ENCODE measurements around the gene SASH1. TPM values are rescaled to one million over a fixed set of nuclear protein-coding genes. Genes with fewer than 3 reads are reported as not detected.

SASH1 gene
- total and polyA plus RNA-seq, 2 donors (not counting 1 experiment from before 2014, with no cell fraction given) = 38.6 to 44.6 TPM

DNA sequence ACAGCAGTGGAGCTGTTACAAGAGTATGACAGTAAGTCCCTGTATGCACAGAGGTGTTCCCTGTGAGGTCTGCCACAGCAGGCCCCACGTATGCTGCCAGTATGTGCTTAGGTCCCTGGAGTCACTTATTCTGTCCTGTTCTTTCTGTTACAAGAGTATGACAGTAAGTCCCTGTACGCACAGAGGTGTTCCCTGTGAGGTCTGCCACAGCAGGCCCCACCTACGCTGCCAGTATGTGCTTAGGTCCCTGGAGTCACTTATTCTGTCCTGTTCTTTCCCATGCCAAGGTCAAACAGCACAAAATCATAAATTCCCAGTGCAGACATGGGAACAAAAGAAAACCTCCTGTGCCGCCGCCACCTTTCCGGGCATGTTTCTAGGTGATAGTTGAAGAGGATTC, 192.2 kb downstream of the SASH1 start:
- Histone ChIP-seq H3K79me2 (ENCODE audit: control insufficient read depth, insufficient read depth, low read length) (no peaks in the 10 kb centered on the region), H2AFZ (ENCODE audit: low read length) (no peak overlapping the region), H4K20me1 (ENCODE audit: control insufficient read depth, extremely low read depth, insufficient read depth, low read length) (no peaks in the 10 kb centered on the region), H3K27ac (ENCODE audit: insufficient read depth, low read length) (no peak overlapping the region), H3K9ac (ENCODE audit: insufficient read depth, low read length) (no peak overlapping the region), H3K4me3 (replicated peaks in 1 of 4; ENCODE audit: control extremely low read depth in 1 of 4, insufficient read depth in 1 of 4, low read depth in 3 of 4, low read length in 4 of 4) (no peak overlapping the region), H3K4me1 (ENCODE audit: control insufficient read depth, extremely low read depth, insufficient read depth, low read length) (peaks cover 14% of the 10 kb centered on the region), H3K4me2 (ENCODE audit: extremely low read depth, insufficient read depth, low read length) (no peak overlapping the region), H3K36me3 (ENCODE audit: control insufficient read depth, insufficient read depth, low read length) (peaks cover 22% of the 10 kb centered on the region), H3K9me3 (ENCODE audit: control insufficient read depth, insufficient read depth, low read depth, low read length) (no peaks in the 10 kb centered on the region), H3K27me3 (ENCODE audit: control insufficient read depth, insufficient read depth, low read length) (no peaks in the 10 kb centered on the region)
- DNase-seq (ENCODE audit: low read depth in 2 of 2) = no peak
- no peak for TF ChIP-seq EZH2 (IDR thresholded peaks at IDR 0.05; ENCODE audit: low read length, missing control alignments)
- TF ChIP-seq, protein P1, sequence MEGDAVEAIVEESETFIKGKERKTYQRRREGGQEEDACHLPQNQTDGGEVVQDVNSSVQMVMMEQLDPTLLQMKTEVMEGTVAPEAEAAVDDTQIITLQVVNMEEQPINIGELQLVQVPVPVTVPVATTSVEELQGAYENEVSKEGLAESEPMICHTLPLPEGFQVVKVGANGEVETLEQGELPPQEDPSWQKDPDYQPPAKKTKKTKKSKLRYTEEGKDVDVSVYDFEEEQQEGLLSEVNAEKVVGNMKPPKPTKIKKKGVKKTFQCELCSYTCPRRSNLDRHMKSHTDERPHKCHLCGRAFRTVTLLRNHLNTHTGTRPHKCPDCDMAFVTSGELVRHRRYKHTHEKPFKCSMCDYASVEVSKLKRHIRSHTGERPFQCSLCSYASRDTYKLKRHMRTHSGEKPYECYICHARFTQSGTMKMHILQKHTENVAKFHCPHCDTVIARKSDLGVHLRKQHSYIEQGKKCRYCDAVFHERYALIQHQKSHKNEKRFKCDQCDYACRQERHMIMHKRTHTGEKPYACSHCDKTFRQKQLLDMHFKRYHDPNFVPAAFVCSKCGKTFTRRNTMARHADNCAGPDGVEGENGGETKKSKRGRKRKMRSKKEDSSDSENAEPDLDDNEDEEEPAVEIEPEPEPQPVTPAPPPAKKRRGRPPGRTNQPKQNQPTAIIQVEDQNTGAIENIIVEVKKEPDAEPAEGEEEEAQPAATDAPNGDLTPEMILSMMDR (conservative IDR thresholded peaks at IDR 0.05 in 1 of 2, IDR thresholded peaks at IDR 0.05 in 1 of 2; ENCODE audit: low read depth in 1 of 2, low read length in 2 of 2) = no peak

DNA sequence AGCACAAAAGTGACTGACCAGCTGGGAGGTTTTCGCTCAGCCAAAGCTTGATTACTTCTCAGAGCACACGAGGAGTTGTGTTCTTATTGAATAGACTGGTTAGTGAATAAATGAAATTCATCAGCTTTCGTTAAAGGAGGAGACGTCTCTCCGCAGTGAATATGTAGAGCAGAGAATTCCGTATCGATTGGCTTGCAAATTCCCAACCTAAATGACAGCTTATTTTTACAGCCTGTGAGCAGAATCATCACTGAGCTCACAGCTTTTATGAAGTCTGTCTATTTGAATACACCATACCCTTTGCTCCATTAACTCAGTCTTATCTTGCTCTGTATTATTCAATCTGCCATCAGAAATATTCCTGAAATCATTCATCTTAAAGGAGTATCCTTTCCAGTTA, 192.7 kb downstream of the SASH1 start:
- Histone ChIP-seq H3K4me2 (ENCODE audit: extremely low read depth, insufficient read depth, low read length) (no peak overlapping the region), H3K27ac (ENCODE audit: insufficient read depth, low read length) (no peak overlapping the region), H3K79me2 (ENCODE audit: control insufficient read depth, insufficient read depth, low read length) (no peaks in the 10 kb centered on the region), H3K27me3 (ENCODE audit: control insufficient read depth, insufficient read depth, low read length) (no peaks in the 10 kb centered on the region), H3K9ac (ENCODE audit: insufficient read depth, low read length) (no peak overlapping the region), H3K9me3 (ENCODE audit: control insufficient read depth, insufficient read depth, low read depth, low read length) (no peaks in the 10 kb centered on the region), H4K20me1 (ENCODE audit: control insufficient read depth, extremely low read depth, insufficient read depth, low read length) (no peaks in the 10 kb centered on the region), H3K4me3 (replicated peaks in 1 of 4; ENCODE audit: control extremely low read depth in 1 of 4, insufficient read depth in 1 of 4, low read depth in 3 of 4, low read length in 4 of 4) (no peak overlapping the region), H2AFZ (ENCODE audit: low read length) (no peak overlapping the region), H3K36me3 (ENCODE audit: control insufficient read depth, insufficient read depth, low read length) (peaks cover 27% of the 10 kb centered on the region), H3K4me1 (ENCODE audit: control insufficient read depth, extremely low read depth, insufficient read depth, low read length) (peaks cover 12% of the 10 kb centered on the region)
- no peak for DNase-seq (ENCODE audit: low read depth in 2 of 2)
- TF ChIP-seq EZH2 (IDR thresholded peaks at IDR 0.05; ENCODE audit: low read length, missing control alignments) = no peak
- TF ChIP-seq, protein P1 (conservative IDR thresholded peaks at IDR 0.05 in 1 of 2, IDR thresholded peaks at IDR 0.05 in 1 of 2; ENCODE audit: low read depth in 1 of 2, low read length in 2 of 2) = no peak

DNA sequence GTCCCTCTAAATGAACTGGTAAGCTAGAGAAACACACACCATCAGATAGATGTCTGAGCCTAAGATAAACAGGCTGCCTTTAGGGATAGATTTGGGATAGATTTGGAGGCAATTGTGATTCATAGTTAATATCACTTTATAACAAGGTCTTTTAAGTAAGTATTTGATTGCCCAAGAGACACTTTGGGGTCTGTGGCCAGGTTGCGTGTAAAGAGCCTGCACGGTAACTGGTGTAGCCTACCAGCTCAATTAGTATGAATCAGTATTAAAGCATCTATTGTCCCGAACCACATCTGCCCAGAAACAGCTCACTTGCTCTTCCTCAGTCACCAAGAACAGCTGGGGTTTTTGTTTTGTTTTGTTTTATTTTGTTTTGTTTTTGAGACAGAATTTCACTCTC, 193.3 kb downstream of the SASH1 start:
- TF ChIP-seq, protein P1 (conservative IDR thresholded peaks at IDR 0.05 in 1 of 2, IDR thresholded peaks at IDR 0.05 in 1 of 2; ENCODE audit: low read depth in 1 of 2, low read length in 2 of 2) = no peak
- TF ChIP-seq EZH2 (IDR thresholded peaks at IDR 0.05; ENCODE audit: low read length, missing control alignments) = no peak
- Histone ChIP-seq H3K79me2 (ENCODE audit: control insufficient read depth, insufficient read depth, low read length) (no peaks in the 10 kb centered on the region), H2AFZ (ENCODE audit: low read length) (no peak overlapping the region), H3K9ac (ENCODE audit: insufficient read depth, low read length) (no peak overlapping the region), H4K20me1 (ENCODE audit: control insufficient read depth, extremely low read depth, insufficient read depth, low read length) (no peaks in the 10 kb centered on the region), H3K36me3 (ENCODE audit: control insufficient read depth, insufficient read depth, low read length) (peaks cover 29% of the 10 kb centered on the region), H3K4me3 (replicated peaks in 1 of 4; ENCODE audit: control extremely low read depth in 1 of 4, insufficient read depth in 1 of 4, low read depth in 3 of 4, low read length in 4 of 4) (no peak overlapping the region), H3K4me2 (ENCODE audit: extremely low read depth, insufficient read depth, low read length) (no peak overlapping the region), H3K27me3 (ENCODE audit: control insufficient read depth, insufficient read depth, low read length) (no peaks in the 10 kb centered on the region), H3K9me3 (ENCODE audit: control insufficient read depth, insufficient read depth, low read depth, low read length) (no peaks in the 10 kb centered on the region), H3K27ac (ENCODE audit: insufficient read depth, low read length) (no peak overlapping the region), H3K4me1 (ENCODE audit: control insufficient read depth, extremely low read depth, insufficient read depth, low read length) (peaks cover 11% of the 10 kb centered on the region)
- DNase-seq (ENCODE audit: low read depth in 2 of 2) = peak; percentile 52 to 81
